ENCODE data around the gene PLEKHA7.

- no peak for TF ChIP-seq SIN3A (IDR thresholded peaks at IDR 0.05; ENCODE audit: borderline replicate concordance, insufficient read depth, low read length)
- TF ChIP-seq POLR2AphosphoS5 (IDR thresholded peaks at IDR 0.05; ENCODE audit: low read depth, low read length): no peak
- TF ChIP-seq TAF1 (IDR thresholded peaks at IDR 0.05; ENCODE audit: borderline replicate concordance, insufficient read depth, low read length): no peak
- no peak for TF ChIP-seq REST (IDR thresholded peaks at IDR 0.05; ENCODE audit: insufficient read depth in 1 of 2, low read depth in 2 of 2, low read length in 2 of 2)
- TF ChIP-seq FOXP2 (optimal IDR thresholded peaks at IDR 0.05; ENCODE audit: borderline replicate concordance, extremely low read depth, extremely low read length, insufficient read depth): no peak
Observed at GRCh38 chr11:16942911-16943310, 71.3 kb downstream of the PLEKHA7 start.

Data from PFSK-1 (cell line).